ENCODE results near the gene ZFYVE16. TPM values are rescaled to one million over a fixed set of nuclear protein-coding genes. Genes with fewer than 3 reads are reported as not detected.

The ZFYVE16 gene
- total and polyA plus RNA-seq, 2 of the 13 experiments (the other 11 are each of a cell fraction or from before 2014, with no cell fraction given): 9.3 to 33.3 TPM

- peak; percentile 45; the same call in 1 of the 2 replicates for TF ChIP-seq ZNF589 (CRISPR knock-in tag; conservative IDR thresholded peaks at IDR 0.05)
- no peak; the same call in 1 of the 2 replicates for TF ChIP-seq ZFX (CRISPR knock-in tag; IDR thresholded peaks at IDR 0.05; ENCODE audit: low read depth)
- no peak for TF ChIP-seq ZBTB26 (CRISPR knock-in tag; IDR thresholded peaks at IDR 0.05; ENCODE audit: borderline replicate concordance)
- no peak for TF ChIP-seq ZBTB38 (CRISPR knock-in tag; IDR thresholded peaks at IDR 0.05)
- no peak for TF ChIP-seq NFATC3 (CRISPR knock-in tag; IDR thresholded peaks at IDR 0.05)
- TF ChIP-seq ZNF230 (CRISPR knock-in tag; IDR thresholded peaks at IDR 0.05): peak; percentile 43; the same call in 1 of the 2 replicates
- no peak for TF ChIP-seq NFRKB (IDR thresholded peaks at IDR 0.05)
- no peak for TF ChIP-seq DZIP1 (CRISPR knock-in tag; IDR thresholded peaks at IDR 0.05)
- TF ChIP-seq ZKSCAN1 (IDR thresholded peaks at IDR 0.05; ENCODE audit: low read length): no peak
- TF ChIP-seq ARNT2 (CRISPR knock-in tag; IDR thresholded peaks at IDR 0.05; ENCODE audit: low read depth): peak; percentile 34; the same call in 1 of the 2 replicates
- peak; percentile 89 for TF ChIP-seq TEAD3 (CRISPR knock-in tag; optimal IDR thresholded peaks at IDR 0.05; ENCODE audit: borderline replicate concordance)
- TF ChIP-seq KDM1A (CRISPR knock-in tag; IDR thresholded peaks at IDR 0.05): 0 out of 2 replicates have a peak, but pooled peaks have one; percentile 49
- no peak for TF ChIP-seq ZNF563 (CRISPR knock-in tag; IDR thresholded peaks at IDR 0.05)
- TF ChIP-seq ELF3 (CRISPR knock-in tag; IDR thresholded peaks at IDR 0.05): 0 out of 2 replicates have a peak, but pooled peaks have one; percentile 74
- TF ChIP-seq TBL1XR1 (IDR thresholded peaks at IDR 0.05; ENCODE audit: borderline replicate concordance, low read length, partially characterized antibody): no peak
- no peak for TF ChIP-seq PAWR (CRISPR knock-in tag; IDR thresholded peaks at IDR 0.05; ENCODE audit: borderline replicate concordance)
- TF ChIP-seq RXRA (CRISPR knock-in tag; IDR thresholded peaks at IDR 0.05): peak; percentile 21; the same call in 1 of the 2 replicates
- no peak for TF ChIP-seq ZNF790 (CRISPR knock-in tag; IDR thresholded peaks at IDR 0.05; ENCODE audit: borderline replicate concordance)
- no peak for TF ChIP-seq ZNF547 (CRISPR knock-in tag; IDR thresholded peaks at IDR 0.05)
- TF ChIP-seq HNF4A (CRISPR knock-in tag; IDR thresholded peaks at IDR 0.05): peak; percentile 17; the same call in 1 of the 2 replicates
- TF ChIP-seq IRF9 (CRISPR knock-in tag; IDR thresholded peaks at IDR 0.05; ENCODE audit: borderline replicate concordance): no peak
- 0 out of 2 replicates have a peak, but pooled peaks have one; percentile 70 for TF ChIP-seq BATF2 (CRISPR knock-in tag; IDR thresholded peaks at IDR 0.05)
- TF ChIP-seq ZMAT5 (CRISPR knock-in tag; IDR thresholded peaks at IDR 0.05; ENCODE audit: borderline replicate concordance, low read depth): no peak
- no peak for TF ChIP-seq ZBTB8A (CRISPR knock-in tag; IDR thresholded peaks at IDR 0.05; ENCODE audit: borderline replicate concordance, low read depth)
- no peak; the same call in 1 of the 2 replicates for TF ChIP-seq KAT8 (CRISPR knock-in tag; IDR thresholded peaks at IDR 0.05)
Observed at GRCh38 chr5:80406980-80407734, 707 bp upstream of the ZFYVE16 start (continued).
